HL-60 (cell line): ENCODE results near the gene PFDN6.

Experiments used
- CTCF ChIP-seq: IDR thresholded peaks from one replicate; pipeline ENCODE4 v1.5.1; 2011; ENCODE audit warnings: low read length, control low read depth, inconsistent platforms; ENCODE audit not compliant: insufficient read depth
- GABPA ChIP-seq: IDR thresholded peaks from 2 replicates; pipeline ENCODE4 v1.6.1; 2012; ENCODE audit warnings: low read depth
- POLR2AphosphoS5 ChIP-seq: IDR thresholded peaks from 2 replicates; pipeline ENCODE4 v1.6.1; 2012; ENCODE audit warnings: low read depth

GRCh38 chr6:33318426-33319073, 29.1 kb downstream of the PFDN6 start:
- TF ChIP-seq CTCF (no peak), POLR2AphosphoS5 (no peak), GABPA (no peak)
